Vagina (tissue), 2 donors: Measurements from ENCODE around the gene NRXN2.

Experiments used
- POLR2AphosphoS5 ChIP-seq, 2 donors: sonication (generic); formaldehyde crosslinking; IDR thresholded peaks; one replicate each; pipeline ENCODE4 v1.9.0; 2017; ENCODE audit warnings: antibody characterized with exemption in 2 of 2, mild to moderate bottlenecking in 2 of 2, low read depth in 1 of 2; ENCODE audit not compliant: insufficient read depth in 1 of 2
- TF ChIP-seq, protein P1 (sequence below), 3 experiments: fragments of 450-650 bp in 2 of 3; fragments of 200-600 bp in 1 of 3; sonication (generic) in 1 of 3; IDR thresholded peaks; one replicate each; pipeline ENCODE4 v1.5.1; 2017 to 2019; ENCODE audit warnings: antibody characterized with exemption in 3 of 3, mild to moderate bottlenecking in 2 of 3, moderate library complexity in 2 of 3

DNA sequence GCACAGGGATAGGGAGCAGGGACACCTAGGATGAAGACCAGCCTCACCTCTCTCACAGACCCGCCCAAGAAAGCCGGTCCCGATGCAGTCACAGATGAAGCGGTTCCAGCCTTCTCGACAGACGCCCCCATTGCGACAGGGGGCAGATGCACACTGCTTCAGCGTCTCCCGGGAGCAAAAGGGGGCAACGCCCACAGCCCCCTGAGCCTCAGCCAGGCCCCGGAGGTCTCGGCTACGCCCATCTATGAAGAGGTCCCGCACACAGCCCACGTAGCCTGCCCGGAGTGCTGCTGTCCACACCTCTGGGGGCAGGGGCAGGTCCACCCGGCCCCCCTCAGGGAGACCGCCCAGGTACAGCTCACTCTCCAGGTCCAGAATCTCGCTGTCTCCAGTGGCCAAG is 62.3 kb downstream of the NRXN2 start:
- no peak for TF ChIP-seq POLR2AphosphoS5 (IDR thresholded peaks at IDR 0.05; ENCODE audit: insufficient read depth in 1 of 2, low read depth in 1 of 2)
- TF ChIP-seq, protein P1, sequence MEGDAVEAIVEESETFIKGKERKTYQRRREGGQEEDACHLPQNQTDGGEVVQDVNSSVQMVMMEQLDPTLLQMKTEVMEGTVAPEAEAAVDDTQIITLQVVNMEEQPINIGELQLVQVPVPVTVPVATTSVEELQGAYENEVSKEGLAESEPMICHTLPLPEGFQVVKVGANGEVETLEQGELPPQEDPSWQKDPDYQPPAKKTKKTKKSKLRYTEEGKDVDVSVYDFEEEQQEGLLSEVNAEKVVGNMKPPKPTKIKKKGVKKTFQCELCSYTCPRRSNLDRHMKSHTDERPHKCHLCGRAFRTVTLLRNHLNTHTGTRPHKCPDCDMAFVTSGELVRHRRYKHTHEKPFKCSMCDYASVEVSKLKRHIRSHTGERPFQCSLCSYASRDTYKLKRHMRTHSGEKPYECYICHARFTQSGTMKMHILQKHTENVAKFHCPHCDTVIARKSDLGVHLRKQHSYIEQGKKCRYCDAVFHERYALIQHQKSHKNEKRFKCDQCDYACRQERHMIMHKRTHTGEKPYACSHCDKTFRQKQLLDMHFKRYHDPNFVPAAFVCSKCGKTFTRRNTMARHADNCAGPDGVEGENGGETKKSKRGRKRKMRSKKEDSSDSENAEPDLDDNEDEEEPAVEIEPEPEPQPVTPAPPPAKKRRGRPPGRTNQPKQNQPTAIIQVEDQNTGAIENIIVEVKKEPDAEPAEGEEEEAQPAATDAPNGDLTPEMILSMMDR (IDR thresholded peaks at IDR 0.05): no peak
